ENCODE data around the gene TARBP1.
"Not testable (repeated sequence)": the region's sequence is repeated elsewhere in the genome, so short reads cannot be mapped to it uniquely, and the experiment has no call there.

Gene TARBP1

DNA sequence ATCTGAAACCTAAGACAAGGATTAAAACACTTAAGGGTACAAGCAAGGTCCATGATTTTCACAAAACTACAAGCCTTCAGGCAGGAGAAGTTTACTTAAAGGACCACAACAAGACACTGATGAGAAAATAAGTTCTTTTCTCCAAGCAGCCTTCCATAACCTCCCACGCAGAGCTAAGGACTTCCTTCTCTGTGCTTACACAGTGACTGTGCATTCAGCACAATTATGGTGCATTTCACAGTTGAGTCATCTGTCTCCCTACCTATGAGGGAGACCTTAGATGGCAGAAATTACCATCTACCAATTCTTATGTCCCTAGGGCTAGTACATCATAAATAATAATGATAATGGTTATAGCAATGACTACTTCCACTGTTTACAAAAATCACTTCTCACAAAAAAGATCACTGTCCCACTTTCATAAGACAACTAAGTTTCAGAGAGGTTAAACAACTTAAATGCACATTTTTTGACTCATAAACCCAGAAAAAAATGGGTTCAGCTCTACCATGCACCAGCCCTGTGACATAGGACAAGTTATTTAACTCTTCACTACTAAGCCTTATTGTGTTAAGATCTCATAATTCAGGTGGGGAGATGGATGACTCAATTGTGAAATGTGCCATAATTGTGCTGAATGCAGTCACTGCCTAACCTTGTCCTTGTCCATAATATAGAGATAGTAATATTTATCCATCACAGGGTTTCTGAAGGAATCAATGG lies 45.3 kb downstream of the TARBP1 start:
- no peak for DNase-seq

DNA sequence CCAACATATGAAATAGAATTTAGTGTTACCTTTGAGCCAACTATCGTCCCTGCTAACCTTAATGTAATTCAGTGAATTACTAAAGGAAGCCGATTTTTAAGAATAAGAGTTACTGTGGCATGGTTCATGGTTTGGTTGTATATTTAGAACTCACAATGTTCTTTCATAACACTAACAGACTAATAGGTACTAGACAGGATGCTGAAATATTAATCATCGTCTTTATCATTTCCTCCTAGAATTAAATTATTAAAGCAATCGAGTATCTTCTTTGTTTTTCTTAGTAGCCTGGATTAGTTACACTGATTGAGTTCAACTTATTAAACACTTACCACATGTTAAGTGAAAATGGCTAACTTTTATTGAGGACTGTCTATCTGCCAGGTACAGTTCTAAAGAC lies 47.7 kb downstream of the TARBP1 start:
- DNase-seq: no peak

DNA sequence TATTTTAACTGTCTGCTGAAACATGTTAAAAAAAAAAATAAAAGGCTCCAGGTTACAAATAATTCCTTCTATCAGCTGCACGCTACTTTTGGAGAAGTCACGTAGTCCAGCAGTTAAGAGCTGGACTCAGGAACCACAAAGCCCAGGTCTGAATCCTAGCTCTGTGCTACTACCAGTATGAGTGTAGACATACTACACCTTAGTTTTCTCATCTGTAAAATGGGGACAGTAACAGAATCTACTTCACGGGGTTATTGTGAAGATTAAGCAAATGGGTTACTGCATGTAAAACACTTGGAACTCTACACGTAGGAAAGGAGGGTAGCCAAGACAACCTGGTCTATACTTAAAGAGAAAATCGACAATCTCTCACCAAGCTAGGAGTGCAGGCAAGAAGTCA lies 48.3 kb downstream of the TARBP1 start:
- no peak for DNase-seq

DNA sequence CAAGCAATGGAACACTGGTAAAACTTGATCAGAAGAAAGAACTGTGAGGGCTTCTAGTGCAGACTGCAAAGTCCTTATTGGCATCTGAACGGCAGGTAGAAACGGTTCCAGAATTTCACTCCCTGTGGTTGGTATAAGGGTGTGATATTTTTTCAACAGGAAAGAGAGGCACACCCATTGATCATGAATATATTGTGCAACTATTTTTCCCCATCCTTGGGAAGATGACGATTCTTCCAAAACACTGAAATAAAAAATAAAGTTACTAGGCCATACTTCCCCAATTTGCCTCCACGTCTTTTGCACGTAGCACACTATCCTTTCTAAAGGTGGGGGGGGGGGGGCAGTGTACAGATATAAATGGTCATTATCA lies 49.6 kb downstream of the TARBP1 start:
- DNase-seq: no peak

DNA sequence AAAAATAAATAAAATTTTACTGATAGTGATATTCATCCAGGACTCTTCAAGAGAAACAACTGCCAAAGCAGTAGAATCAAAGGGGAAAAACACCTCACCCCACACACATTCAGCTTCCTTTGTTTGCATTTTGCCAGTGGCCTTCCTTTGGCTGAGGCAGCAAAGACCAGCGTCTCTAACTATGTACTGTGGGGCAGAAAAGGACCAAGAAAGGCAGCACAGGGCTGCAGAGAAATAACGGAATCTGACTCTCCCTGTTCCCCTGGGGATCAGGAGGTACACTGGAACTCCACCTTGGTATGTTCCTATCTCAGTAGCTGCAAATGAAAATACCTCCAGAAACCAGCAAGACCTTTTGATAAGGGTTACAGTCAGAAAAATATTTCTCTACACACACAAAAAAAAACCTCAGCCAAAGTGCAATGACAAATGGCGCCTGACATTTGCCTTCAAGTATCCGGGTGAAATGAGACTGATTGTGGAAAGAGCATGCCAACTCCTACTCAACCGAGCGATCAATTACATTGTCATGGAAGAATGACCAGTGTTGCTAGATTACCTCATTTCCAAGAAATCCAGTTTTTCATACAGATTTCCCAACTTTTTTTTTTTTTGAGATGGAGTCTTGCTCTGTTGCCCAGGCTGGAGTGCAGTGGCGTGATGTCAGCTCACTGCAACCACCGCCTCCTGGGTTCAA lies 50.9 kb downstream of the TARBP1 start:
- no peak for DNase-seq

DNA sequence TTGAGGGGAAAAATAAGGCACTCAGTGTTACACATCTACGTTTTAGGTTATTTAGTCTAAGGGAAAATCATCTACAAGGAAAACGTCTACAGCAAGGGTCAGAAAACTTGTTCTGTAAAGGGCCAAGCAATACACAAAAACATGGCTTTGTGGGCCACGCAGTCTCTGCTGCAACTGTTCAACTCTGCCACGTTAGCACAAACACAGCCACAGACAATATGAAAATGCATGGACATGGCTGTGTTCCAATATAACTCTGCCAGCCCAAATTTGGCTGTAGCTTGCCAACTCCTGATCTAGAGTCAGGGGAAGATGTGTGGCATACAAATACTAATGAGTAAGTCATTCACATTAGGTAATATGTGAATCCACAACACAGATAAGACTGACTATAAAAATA lies 65.0 kb downstream of the TARBP1 start:
- DNase-seq: no peak

DNA sequence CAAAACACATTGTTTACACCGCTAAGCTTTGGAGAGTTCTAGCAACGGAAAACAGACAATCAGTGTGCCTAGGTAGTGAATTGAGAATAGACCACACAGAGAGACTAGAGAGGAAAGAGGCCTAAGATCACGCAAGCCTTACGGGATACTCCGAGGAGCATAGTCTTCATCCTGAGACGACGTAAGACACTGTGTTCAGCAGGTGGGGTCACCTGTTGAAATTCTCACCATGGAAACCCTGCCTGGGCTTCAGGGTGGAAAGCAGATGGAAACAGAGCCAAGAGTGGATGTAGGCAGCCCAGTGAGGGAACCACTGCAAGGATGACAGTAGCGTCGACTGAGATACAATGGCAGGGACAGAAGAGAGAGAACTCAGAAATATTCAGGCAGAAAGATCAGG lies 65.5 kb downstream of the TARBP1 start:
- no peak for DNase-seq

DNA sequence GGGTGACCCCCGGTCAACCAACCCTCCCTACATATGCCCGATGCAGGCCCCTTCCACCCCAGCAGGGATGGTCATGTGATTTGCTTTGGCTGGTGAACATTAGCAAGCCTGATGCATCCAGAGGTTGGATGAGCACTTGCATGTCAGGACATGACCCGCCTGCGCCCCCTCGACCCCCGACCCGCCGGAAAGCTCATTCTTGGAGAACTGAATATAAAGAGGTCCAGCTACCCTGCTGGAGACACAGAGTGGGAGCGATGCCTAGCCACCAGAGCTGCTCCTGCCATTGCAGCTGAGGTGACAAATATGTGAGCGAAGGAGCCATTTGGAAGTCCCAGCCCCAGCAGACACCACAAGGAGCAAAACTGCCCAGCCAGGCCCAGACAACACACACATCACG lies 66.1 kb downstream of the TARBP1 start:
- no peak for DNase-seq

DNA sequence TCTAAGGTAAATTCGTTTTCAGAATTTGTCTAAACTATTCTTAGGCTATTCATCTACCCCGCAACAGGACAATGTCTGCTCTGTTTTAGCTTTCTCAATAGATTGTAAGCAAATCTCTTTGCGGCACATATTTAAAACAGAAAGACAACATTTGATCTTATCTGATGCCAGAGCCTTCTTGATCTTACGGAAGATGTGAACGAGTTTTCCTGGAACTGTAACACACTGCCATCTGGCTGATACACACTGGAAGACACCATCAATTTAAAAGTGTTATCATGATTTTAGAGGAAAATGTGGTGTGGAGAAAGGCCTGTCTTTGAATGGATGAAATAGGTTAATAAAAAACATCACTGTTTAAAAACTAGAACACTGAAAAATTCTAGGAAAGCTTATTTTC lies 69.7 kb downstream of the TARBP1 start:
- no peak for DNase-seq

DNA sequence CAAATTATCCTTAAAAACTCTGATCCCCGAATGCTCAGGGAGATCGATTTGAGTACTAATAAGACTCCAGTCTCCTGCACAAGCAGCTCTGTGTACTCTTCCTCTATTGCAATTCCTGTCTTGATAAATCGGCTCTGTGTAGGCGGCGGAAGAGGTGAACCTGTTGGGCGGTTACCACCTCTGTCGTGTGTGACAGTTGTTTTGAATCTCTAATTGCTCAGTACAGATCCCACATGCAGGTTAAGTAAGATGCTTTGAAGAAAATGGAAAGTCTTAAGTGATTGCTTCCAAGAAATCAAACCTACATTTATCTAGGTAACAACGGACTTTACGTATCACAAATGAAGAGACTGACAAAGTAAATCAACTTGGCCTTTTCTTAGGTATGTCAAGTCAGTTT lies 70.2 kb downstream of the TARBP1 start:
- DNase-seq: no peak

DNA sequence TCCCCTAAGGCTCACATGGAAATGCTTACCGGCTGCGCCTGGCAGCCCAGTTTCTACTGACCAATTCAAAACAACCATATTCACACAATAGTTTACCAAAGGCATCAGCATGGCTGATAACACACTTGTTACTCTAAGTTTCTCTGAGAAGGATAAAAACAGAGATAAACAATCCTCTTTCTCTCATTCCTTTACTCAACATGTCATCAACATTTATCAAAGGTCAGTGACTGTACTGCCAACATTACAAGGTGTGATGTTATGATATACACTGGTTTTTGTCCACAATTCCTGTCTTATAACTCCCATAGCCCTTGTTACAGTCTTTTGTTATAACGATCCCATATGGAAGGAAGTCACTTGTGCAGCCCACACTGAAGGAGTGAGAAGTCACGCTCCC lies 72.1 kb downstream of the TARBP1 start:
- DNase-seq: no peak

DNA sequence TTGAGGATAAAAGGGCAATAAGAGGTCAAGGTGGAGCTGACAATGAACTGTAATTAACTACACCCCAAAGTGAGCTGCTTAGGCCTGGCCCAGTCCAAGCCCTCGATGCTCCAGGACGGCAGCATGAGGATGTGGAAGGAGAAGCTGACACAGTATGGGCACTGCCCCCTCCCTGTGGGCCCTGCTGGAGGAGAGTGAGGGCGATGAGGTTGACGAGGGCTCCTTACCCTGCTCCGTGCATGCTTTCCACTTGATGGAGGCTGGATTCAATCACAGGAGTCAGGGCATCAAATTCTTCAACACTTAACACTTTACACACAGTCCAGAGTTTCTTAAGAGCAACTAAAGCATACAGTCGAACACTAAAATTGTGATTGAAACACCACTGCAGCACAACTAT lies 73.3 kb downstream of the TARBP1 start:
- no peak for DNase-seq

DNA sequence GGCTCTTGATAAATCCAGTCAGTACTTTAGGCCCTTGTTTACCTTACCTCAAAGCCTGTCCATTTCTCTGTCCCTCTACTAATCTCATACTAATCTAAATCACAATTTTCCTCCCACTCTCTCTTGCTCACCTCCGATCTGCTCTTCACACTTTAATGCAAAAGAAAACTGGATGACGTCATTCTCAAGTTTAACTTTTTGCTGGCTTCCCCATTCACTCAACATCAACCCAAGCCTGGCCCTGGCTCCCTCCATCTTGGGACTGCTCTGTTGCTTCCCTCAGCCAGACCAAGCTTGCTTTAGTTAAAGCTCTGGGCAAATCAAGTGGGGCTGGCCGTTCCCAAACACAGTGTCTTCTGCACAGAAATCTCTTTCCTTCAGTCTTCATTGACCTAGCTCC lies 76.0 kb downstream of the TARBP1 start:
- DNase-seq: no peak

DNA sequence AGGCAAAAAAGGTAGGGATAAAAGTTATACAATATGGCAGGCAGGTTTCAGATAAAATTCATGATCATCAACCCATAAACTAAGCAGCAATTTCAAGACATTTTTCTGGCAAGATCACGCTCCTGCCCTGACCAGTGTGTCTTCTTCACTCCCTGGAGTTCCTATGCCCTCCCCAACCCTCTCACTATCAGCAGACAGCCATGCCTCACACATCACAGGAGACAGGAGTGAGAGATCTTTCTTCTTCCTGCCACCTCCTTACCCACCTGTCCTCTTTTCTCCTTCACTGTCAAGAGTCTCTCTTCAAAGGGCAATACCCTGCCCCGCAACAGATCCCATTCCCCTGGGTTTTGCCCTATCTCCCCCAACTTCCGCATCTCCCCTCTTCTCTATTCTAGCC lies 77.3 kb downstream of the TARBP1 start:
- DNase-seq: no peak

DNA sequence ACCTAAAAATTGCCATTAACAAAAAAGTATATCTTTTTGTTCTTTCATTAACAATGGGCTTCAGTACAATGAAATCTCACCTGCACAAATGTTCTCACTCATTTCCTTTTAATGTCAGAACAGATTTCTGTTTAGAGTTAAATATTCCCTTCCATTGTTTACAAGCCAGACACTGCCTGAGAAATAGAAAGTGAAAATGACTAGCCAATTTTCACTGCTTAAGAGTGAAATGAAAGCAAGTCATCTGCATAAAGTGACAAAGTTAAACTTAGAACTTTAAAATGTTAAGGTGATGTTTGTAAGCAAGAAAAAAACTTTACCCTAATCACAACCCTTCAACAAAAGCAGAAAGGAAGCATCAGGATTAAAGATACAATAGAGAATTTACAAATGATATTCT lies 78.2 kb downstream of the TARBP1 start:
- DNase-seq: no peak

DNA sequence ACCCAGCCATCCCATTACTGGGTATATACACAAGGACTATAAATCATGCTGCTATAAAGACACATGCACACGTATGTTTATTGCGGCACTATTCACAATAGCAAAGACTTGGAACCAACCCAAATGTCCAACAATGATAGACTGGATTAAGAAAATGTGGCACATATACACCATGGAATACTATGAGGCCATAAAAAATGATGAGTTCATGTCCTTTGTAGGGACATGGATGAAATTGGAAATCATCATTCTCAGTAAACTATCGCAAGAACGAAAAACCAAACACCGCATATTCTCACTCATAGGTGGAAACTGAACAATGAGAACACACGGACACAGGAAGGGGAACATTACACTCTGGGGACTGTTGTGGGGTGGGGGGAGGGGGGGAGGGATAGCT lies 79.5 kb downstream of the TARBP1 start:
- DNase-seq: not testable (repeated sequence)

DNA sequence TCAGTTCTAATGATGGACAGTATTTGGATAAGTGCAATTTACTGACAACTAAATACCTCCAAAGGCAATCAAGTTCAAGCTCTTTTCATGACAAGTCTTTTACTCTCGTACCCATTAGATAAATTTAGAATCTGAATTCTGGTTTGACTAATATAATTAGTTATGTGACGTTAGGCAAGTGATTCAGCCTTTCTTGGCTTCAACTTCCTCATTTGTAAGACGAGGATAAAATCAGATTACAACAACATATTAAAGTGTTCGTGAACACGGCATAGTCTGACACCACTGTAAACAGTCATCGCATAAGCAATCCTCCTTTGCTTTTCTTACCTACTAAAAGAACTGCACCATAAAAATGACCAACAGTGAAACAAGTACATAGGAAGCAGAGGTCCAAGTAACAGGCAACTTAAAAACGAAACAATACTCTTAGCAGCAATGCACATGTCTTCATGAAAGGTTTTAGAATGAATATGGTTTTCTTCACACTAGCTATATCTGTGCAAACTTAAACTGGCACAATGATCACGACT lies 80.1 kb downstream of the TARBP1 start:
- peak; percentile 26 for DNase-seq

DNA sequence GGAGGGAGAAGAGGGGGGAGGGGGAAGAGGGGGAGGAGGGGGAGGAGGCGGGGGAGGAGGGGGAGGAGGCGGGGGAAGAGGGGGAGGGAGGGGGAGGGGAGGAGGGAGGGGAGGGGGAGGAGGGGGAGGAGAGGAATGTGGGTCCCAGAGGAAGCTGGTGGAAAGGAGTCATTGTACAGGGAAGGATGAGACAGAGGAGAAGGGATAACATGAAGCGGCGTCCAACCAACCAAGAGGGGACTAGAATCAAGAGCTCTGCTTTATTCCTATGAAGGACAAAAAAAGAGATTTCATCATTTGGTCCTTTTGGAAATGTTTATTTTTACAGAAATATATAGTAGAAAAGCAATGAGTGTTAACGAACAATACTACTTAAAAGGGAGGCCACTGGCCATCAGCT lies 81.2 kb downstream of the TARBP1 start:
- DNase-seq: no peak

DNA sequence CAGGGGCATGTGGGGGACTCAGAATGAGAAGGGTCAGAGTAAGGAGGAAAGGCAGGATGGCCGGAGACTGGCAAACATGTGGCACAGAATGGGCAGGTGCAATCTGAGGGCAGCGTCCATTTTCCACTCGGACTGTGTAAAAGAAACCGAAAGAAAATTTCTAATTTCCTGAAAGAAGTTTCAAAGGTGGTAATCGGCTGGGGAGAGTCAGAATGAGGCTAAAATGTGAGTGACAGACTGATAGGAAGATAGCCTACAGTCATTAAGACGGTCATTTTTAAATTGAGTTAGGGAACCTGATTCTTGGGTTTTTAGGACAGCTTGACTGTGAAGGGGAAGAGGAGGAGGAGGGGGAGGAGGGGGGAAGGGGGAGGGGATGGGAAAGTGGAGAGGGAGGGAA lies 82.1 kb downstream of the TARBP1 start:
- DNase-seq: no peak

DNA sequence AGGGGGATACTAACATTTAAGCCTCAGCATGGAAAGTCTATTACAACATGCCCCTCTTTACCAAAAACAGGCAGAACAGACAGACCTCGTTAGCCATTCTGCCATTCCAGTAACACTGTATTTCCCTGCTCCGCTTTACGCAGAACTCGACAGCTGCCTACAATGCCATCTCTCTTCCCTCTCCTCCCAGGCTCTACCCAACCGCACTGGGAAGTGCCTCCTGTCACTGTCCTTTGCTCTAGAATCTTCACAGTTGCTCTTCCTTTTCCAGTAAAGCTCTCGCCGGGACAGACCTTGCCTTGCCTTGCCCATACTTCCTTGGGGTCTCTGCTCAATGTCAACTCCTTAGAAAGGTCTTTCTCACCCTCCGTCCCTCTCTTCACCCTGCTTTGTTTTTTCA lies 82.9 kb downstream of the TARBP1 start:
- DNase-seq: no peak

DNA sequence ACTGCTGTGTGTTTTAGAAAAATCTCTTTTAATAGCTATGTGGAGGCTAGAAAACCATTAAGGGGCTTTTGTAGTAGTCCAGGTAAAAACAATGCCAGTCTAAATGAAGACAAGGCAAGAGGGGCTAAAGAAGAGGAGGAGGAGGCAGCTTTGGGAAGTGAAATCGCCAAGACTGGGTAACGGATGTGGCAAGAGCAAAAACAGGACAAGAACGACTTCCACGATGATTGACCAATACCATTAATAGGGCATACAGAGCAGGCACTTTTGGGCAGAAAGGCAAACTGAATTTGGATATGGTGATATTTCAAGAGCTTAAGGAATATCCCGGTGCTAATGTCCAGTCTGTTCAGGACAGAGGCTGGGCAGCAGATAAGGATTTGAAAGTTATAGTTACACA lies 83.7 kb downstream of the TARBP1 start:
- no peak for DNase-seq

DNA sequence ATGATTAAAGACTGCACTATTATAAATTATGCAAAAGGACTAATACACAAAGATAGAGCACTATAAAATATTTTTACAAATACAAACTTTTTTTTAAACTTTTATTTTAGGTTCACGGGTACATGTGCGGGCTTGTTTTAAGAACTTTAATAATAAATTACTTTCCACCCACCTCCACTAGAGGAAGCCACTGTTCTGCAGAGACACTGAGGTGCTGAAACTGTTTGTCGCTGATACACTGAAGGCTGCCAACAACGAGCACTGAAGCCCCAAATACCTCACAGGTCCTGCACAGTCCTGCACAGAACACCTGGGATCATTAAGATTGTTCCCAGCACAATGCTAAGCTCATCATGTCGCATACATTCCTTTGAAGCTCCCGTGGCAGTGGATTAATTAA lies 85.8 kb downstream of the TARBP1 start:
- DNase-seq: no peak

DNA sequence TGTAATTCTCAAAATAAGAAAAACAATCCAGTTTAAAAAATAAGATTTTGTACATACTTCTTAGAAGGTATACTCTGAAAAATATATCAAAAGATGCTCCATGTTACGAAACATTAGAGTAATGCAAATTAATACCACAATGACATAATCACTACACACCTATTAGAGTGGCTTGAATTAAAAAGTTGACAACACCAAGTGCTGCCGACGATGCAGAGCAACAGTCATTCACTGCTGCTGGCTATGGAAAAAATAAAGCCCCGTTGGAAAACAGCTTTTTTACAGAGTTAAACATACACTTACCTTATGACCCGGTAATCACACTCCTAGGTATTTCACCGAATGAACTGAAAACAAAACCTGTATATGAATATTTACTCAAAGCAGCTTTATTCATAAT lies 90.9 kb downstream of the TARBP1 start:
- DNase-seq: no peak

DNA sequence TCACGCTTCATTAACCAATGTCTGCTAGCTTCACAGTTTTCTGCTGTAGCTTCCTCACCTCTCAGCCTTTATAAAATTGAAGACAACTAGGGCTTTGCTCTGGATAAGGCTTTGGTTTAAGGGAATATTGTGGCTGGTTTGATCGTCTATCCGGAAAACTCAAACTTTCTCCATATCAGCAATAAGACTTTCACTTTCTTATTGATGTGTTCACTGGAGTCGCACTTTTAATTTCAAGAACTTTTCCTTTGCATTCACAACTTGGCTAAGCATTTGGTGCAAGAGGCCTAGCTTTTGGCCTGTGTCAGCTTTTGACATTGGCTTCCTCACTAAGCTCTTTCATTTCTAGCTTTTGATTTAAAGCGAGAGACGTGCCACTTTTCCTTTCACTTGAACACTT lies 92.9 kb downstream of the TARBP1 start:
- no peak for DNase-seq

Data from hematopoietic multipotent progenitor cell treated with erythropoietin and hydrocortisone succinate and interleukin-3 and kit ligand, for 8 days (in vitro differentiated cells).